Body of pancreas (tissue), 4 donors: ENCODE data around the gene PRKAR1A. TPM values are rescaled to one million over a fixed set of nuclear protein-coding genes. Genes with fewer than 3 reads are reported as not detected.

Experiments
- ATAC-seq: fragments of 150-250 bp; one replicate; pipeline ENCODE4 v1.9.1; 2016
- DNase-seq, 4 donors: peaks; one replicate each; pipeline ENCODE4 v3.0.0-alpha.2; 2019
- H3K27ac ChIP-seq, 4 donors: fragments of 200-600 bp; sonication (generic); 1 replicate in 3 of 4; 2 replicates in 1 of 4; pipeline versions ENCODE4 v1.5.1 to v1.6.1; 2016 to 2019; ENCODE audit warnings: mild to moderate bottlenecking in 1 of 4, mixed read lengths in 1 of 4, moderate library complexity in 1 of 4
- H3K27me3 ChIP-seq, 2 donors: fragments of 200-600 bp; sonication (generic); one replicate each; pipeline ENCODE4 v1.6.0; 2016; ENCODE audit warnings: mild to moderate bottlenecking in 1 of 2
- H3K36me3 ChIP-seq, 2 donors: fragments of 200-600 bp; sonication (generic); replicated peaks in 1 of 2; 2 replicates each; pipeline ENCODE4 v1.5.1; 2016; ENCODE audit warnings: low read depth in 2 of 2; ENCODE audit not compliant: insufficient read depth in 1 of 2
- H3K4me1 ChIP-seq: fragments of 200-600 bp; sonication (generic); one replicate; pipeline ENCODE4 v1.6.0; 2016
- H3K4me3 ChIP-seq, 2 donors: fragments of 200-600 bp; sonication (generic); 1 replicate in 1 of 2; 2 replicates in 1 of 2; pipeline ENCODE4 v1.5.1; 2016 to 2019
- H3K9me3 ChIP-seq, 3 donors: fragments of 200-600 bp; sonication (generic); 1 replicate in 2 of 3; 2 replicates in 1 of 3; pipeline ENCODE4 v1.5.1; 2016
- CTCF ChIP-seq, 7 experiments: fragments of 450-650 bp in 4 of 7; fragments of 200-600 bp in 3 of 7; sonication (generic) in 3 of 7; IDR thresholded peaks; one replicate each; pipeline ENCODE4 v1.5.1; 2016 to 2019; ENCODE audit warnings: antibody characterized with exemption in 7 of 7
- POLR2A ChIP-seq, 3 donors: fragments of 450-650 bp; IDR thresholded peaks; one replicate each; pipeline ENCODE4 v1.6.1; 2016; ENCODE audit warnings: antibody characterized with exemption in 3 of 3, mild to moderate bottlenecking in 2 of 3
- WGBS, 2 donors: methylation state at CpG; one replicate each; pipeline ENCODE4 v1.1.5; 2017; 5-methylcytosine and 5-hydroxymethylcytosine counted together
- intact Hi-C: fragments of 100-400 bp; cut with DNase I; formaldehyde crosslinking; loops from one replicate; pipeline ENCODE4 v1.15.1; 2023
- total RNA-seq, 2 donors: library from RNA; depleted of rRNA; stranded (reverse); fragments of >200 nt; gene quantifications; one replicate each; pipeline ENCODE4 v1.1.0, GENCODE V29; 2016

PRKAR1A gene
- total RNA-seq, 2 donors from 2014 or later, result 71.2 to 80.7 TPM

GRCh38 chr17:68565661-68566441 is 53.6 kb downstream of the PRKAR1A start:
- TF ChIP-seq CTCF (IDR thresholded peaks at IDR 0.05), result no peak
- no peak for TF ChIP-seq POLR2A (IDR thresholded peaks at IDR 0.05)
- Histone ChIP-seq H3K4me1 (no peaks in the 10 kb centered on the region), H3K27ac (no peak overlapping the region), H3K27me3 (no peaks in the 10 kb centered on the region), H3K9me3 (no peaks in the 10 kb centered on the region), H3K36me3 (no peaks in the 10 kb centered on the region), H3K4me3 (no peak overlapping the region)
- no peak for DNase-seq
- intact Hi-C loops, result no loop called here
- ATAC-seq, result no peak
- 76 to 80% methylated on average over 3 of the region's 3 CpGs for WGBS, 2 donors

- WGBS, 2 donors, result 65 to 75% methylated on average over 2 of the region's 2 CpGs
- H3K4me3 ChIP-seq, result no peak overlapping the region
- no peaks in the 10 kb centered on the region for H3K36me3 ChIP-seq
- no peak for DNase-seq
- no peak for ATAC-seq
- no peaks in the 10 kb centered on the region for H3K27me3 ChIP-seq
- intact Hi-C loops, result no loop called here
- H3K9me3 ChIP-seq, result no peaks in the 10 kb centered on the region
- TF ChIP-seq POLR2A (IDR thresholded peaks at IDR 0.05) (no peak), CTCF (IDR thresholded peaks at IDR 0.05) (no peak)
- H3K27ac ChIP-seq, result no peak overlapping the region
- no peaks in the 10 kb centered on the region for H3K4me1 ChIP-seq
Observed at GRCh38 chr17:68566442-68566738, 54.2 kb downstream of the PRKAR1A start.

DNA sequence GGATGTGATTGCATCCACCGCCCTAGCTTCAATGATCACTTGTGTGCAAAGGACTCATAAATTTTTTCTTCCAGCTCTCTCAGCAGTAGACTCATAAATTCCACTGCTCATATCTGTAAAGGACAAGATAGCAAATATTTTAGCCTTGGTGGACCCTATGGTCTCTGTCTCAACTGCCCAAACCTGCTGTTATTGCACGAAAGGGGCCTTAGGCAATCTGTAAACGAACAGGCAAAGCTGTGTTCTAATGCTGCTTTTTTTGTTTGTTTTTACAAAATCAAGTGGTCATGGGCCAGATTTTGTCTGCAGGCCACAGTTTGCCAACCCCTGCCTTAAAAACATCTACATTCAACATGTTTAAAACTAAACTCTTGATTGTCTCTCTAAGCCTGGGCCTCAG is 54.8 kb downstream of the PRKAR1A start:
- no peaks in the 10 kb centered on the region for H3K4me1 ChIP-seq
- intact Hi-C loops, result no loop called here
- H3K9me3 ChIP-seq, result no peaks in the 10 kb centered on the region
- no peak for ATAC-seq
- H3K27ac ChIP-seq, result no peak overlapping the region
- no peak for DNase-seq
- no peak overlapping the region for H3K4me3 ChIP-seq
- no peaks in the 10 kb centered on the region for H3K27me3 ChIP-seq
- WGBS, 2 donors, result 80 to 83% methylated on average over 3 of the region's 3 CpGs
- no peaks in the 10 kb centered on the region for H3K36me3 ChIP-seq
- TF ChIP-seq CTCF (IDR thresholded peaks at IDR 0.05) (no peak), POLR2A (IDR thresholded peaks at IDR 0.05) (no peak)

DNA sequence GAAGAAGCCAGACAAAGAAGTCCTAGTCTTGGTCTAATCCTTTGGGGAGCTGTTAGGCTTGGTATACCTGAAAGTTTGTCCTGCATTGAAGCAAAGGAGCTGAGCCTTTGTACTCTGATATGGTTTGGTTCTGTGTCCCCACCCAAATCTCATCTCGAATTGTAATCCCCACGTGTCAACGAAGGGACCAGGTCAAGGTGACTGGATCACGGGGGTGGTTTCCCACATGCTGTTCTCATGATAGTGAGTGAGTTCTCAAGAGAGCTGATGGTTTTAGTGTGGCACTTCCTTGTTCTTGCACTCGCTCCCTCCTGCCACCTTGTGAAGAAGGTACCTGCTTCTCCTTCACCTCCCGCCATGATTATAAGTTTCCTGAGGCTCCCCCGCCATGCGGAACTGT is 55.4 kb downstream of the PRKAR1A start:
- intact Hi-C loops, result no loop called here
- WGBS, 2 donors, result 86 to 89% methylated on average over 8 of the region's 8 CpGs
- Histone ChIP-seq H3K4me1 (no peaks in the 10 kb centered on the region), H3K9me3 (no peaks in the 10 kb centered on the region), H3K27ac (no peak overlapping the region), H3K36me3 (no peaks in the 10 kb centered on the region), H3K4me3 (no peak overlapping the region), H3K27me3 (no peaks in the 10 kb centered on the region)
- ATAC-seq (no peak), DNase-seq (no peak)
- no peak for TF ChIP-seq POLR2A (IDR thresholded peaks at IDR 0.05)
- TF ChIP-seq CTCF (IDR thresholded peaks at IDR 0.05), result no peak

- ATAC-seq, result no peak
- no peaks in the 10 kb centered on the region for H3K9me3 ChIP-seq
- WGBS, 2 donors, result 74 to 87% methylated on average over 2 of the region's 2 CpGs
- no peaks in the 10 kb centered on the region for H3K36me3 ChIP-seq
- H3K27ac ChIP-seq, result no peak overlapping the region
- no peaks in the 10 kb centered on the region for H3K27me3 ChIP-seq
- TF ChIP-seq CTCF (IDR thresholded peaks at IDR 0.05) (no peak), POLR2A (IDR thresholded peaks at IDR 0.05) (no peak)
- intact Hi-C loops, result no loop called here
- no peaks in the 10 kb centered on the region for H3K4me1 ChIP-seq
- no peak for DNase-seq
- no peak overlapping the region for H3K4me3 ChIP-seq
Observed at GRCh38 chr17:68568581-68568980, 56.4 kb downstream of the PRKAR1A start.
